ENCODE results near the gene NIBAN1.

Gene NIBAN1

DNA sequence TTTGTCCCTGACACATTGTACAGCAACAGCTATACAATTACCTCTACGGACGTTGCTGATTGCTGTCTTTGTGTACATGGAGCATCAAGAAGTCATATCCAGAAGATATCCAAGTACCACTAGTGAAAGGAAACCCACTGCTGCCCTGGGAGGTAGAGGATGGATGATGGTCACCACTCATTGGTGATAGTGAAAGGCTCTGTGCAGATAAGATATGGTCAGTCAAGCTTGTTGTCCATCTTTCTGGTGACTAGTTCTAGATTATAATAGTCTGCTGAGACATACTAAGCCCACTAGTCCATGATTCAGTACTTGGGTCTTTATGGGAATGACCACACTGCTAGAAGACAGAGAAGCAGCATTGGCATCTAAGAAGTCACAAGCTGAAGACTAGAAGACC is 30.3 kb downstream of the NIBAN1 start:
- DNase-seq: no peak

DNA sequence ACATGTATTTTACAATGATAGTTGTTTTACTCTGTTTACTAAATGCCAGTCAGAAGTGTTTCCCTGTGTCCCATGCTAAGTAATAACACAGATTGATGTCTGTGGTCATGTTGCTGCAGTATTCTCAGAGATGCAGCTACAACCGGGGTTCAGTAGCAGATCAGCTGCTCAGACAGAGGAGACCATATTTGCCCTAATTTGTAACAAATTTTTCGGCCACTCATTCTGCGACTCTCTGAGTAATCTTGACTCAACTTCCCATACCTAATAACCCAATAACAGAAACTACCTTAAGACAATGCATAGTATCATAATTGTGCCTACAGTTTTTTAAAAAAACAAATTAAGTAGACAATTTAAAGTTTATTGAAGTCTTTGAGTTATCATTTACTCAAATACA is 32.6 kb downstream of the NIBAN1 start:
- no peak for DNase-seq

DNA sequence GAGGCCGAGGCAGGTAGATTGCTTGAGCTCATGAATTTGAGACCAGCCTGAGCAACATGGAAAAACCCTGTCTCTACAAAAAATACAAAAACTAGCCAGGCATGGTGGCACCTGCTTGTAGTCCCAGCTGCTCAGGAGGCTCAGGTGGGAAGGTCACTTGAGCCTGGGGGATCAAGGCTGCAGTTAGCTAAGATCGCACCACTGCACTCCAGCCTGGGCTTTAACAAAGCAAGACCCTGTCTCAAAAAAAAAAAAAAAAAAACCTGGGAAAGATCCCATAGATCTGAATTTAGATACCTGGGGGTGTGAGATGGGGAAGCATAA is 32.9 kb downstream of the NIBAN1 start:
- no peak for DNase-seq

DNA sequence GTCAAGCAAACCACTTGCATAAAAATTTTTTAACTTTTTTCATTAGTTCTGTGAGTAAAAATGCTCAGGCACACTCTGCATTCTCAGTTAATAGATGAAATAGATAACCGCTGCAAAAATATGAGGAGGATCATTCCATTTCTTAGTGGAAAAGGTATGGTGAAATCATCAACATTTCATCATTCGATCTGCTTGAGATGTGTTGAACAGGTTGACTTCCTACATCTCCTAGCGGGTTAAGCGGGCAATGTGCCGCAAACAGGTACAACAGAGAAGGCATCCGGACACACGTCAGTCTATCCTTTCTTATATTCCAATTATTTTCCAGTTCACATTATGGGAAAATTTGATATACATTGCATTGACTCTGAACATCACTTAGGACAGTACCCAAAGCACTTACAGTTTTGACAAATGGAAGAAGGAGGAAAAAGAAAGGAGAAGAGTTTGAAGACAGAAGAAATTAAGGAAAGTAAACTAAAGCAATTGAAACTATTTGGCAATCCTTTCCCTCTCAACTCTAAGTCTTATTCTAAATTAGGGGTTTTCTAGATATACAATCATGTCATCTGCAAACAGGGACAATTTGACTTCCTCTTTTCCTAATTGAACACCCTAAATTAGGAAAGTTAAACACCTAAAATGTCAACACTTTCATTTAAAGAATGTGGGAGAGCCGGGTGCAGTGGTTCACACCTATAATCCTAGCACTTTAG is 33.5 kb downstream of the NIBAN1 start:
- no peak for DNase-seq

DNA sequence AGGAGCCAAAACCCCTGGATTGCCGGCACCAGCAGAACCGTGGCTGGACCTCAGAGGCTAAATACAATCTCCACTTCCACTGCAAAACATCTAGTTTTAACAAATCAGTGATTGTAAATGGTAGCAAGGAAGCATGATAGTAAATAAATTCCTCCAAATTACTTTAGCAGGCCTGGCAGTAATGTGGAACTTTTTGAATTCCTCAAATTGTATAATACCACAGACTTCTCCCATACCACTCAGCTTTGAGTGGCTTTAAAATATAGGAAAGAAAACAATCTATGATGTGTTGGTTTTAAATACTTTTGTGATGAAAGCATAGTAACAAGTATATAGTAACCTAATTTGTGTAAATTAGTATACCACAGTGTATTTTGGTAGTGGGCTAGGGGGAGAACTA is 34.1 kb downstream of the NIBAN1 start:
- no peak for DNase-seq

DNA sequence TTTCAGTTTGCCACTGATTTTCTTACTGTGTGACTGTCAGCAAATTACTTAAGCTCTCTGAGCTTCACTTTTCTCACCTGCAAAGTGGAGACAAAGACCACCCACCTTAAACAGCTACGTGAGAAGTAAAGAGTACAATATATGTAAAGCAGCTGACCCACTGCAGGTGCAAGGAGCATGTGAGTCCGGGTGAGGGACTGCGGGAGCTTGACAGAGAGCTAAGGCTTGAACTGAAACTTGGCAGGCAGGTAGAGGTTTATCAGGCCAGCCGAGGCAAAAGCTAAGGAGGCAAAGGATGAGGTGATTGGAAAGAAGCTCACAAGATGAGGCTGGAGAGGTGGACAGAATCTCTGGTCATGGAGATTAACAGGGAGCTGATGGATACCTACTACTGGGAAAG is 36.6 kb downstream of the NIBAN1 start:
- no peak for DNase-seq

DNA sequence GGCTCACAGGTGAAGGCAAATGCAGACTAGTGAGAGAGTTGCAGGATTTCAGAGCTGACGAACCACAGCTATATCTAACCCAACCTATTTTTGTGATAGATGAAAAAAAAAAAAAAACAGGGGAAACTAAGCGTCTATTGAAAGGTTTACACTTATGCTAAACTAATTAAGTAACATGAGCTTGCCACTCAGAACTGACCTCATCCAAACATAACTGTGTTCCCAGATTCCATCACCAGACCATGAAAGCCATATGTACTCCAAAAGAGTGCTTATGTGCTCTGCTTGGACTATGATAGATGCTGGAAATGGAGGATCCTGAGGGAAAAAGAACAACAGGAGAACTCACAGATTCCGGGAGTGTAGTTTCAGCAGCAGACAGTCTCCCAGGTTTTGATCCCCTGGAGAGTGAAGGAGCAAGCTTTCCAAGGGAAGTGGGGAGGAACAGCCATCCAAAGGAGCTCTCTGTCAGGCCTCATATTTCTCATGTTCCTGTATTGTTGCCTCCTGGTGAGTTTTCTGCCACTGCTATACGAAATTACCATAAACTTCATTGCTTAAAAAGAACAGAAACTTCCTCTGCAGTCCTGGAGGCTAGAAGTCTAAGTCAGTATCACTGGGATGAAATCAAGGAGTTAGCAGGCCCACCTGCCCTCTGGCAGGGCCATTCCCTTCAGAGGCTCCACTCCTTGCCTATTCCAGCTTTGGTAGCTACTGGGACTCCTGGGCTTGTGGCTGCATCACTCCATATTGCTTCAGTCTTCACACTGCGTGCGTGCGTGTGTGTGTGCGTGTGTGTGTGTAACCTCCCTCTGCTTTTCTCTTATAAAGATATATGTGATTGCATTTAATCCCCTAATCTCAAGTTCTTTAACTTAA is 38.1 kb downstream of the NIBAN1 start:
- no peak for DNase-seq

DNA sequence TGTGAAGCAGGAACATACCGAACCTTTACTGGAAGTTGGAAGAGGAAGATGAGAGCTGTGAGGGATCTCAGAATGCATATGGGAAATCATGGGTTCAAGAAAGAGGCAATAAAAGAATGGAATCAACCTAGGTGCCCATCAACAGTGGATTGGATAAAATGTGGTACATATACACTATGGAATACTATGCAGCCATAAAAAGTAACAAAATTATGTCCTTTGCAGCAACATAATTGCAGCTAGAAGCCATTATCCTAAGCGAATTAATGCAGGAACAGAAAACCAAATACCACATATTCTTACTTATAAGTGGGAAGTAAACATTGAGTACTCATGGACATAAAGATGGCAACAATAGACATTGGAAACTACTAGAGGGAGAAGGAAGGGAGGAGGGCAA is 40.4 kb downstream of the NIBAN1 start:
- DNase-seq: no peak

DNA sequence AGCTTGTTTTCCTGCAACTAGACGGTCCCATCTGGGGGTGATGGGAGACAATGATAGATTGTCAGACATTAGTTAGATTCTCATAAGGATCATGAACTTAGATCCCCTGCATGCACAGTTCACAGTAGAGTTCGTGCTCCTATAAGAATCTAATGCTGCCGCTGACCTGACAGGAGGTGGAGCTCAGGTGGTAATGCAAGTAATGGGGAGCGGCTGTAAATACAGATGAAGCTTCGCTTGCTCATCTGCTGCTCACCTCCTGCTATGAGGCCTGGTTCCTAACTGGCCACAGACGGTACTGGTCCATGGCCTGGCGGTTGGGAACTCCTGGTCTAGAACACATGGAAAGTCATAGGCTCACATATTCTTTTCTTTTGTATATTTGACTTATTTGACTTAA is 42.0 kb downstream of the NIBAN1 start:
- no peak for DNase-seq

DNA sequence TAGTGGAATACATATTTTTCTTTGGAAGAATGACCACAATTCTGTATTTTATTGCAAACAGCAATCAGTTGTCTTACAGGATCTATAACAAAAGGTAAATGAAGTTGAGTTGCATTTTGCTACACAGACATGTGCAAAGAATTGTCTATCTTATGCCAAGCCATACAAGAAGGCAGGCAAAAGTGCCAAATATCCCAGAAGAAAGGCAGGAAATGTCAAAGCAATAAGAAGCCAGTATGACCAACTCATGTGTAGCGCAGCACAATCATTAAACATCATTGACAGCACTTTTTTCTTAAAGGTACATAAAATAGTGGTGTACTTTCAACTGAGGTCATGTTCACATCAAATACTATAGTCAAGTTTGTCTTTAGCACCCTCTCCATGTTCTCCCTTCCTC is 42.7 kb downstream of the NIBAN1 start:
- no peak for DNase-seq

DNA sequence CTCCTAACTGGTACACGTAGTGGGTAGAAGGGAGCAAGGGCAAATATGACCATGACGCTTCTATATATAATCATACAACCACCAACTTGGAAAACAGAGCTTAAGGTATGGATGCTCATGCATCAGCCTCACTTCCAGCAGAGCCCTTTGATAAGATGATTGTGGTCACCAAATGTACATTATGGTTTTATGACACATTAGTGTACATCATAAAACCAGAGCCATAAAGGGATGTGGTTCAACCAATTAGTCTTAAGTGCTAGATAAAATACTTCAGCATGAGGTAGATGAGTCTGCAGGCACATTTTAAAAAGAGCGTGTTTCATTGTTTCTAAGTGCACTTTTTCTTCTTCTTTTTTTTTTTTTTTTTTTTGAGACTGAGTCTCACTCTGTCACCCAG is 43.7 kb downstream of the NIBAN1 start:
- no peak for DNase-seq

DNA sequence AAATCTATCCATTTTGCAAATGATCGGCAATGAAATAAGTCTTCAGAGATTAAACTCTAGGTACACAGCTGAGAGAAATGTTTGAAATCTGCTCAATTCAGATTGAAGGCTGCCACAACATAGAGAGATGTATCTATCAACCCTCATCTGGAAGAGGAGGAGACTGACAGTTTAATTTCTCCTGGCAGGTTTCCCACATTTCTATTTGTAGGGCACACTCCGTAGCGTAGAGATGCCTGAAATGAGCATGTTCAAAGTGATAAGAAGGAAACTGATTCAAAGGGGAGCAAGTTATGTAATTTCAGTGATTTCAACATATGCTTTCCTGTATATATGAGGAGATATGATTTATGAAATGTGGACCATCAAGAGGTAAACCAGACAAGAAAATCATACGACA is 44.1 kb downstream of the NIBAN1 start:
- no peak for DNase-seq

DNA sequence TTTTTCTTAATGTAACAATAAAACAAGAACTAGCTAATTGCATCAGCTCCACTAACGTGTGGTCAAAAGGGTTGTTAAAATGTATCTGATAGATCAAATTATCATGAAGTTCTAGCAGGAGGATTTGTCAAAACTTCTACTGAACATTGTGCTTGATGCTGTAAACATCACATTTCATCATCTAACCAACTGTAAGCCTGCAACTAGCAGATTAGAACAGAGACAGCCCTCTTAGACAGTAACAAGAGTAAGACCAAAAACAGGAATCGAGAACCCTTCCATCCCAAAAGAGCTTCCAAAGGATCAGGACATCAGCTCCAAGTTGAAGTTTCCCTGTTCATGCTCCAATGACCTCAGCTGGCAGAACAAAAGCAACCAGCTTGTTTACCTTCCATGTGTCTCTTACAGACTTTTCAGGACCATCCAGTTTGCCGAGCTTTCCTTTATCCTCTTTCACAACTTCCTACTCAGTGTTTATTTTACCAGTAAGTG is 44.6 kb downstream of the NIBAN1 start:
- no peak for DNase-seq

DNA sequence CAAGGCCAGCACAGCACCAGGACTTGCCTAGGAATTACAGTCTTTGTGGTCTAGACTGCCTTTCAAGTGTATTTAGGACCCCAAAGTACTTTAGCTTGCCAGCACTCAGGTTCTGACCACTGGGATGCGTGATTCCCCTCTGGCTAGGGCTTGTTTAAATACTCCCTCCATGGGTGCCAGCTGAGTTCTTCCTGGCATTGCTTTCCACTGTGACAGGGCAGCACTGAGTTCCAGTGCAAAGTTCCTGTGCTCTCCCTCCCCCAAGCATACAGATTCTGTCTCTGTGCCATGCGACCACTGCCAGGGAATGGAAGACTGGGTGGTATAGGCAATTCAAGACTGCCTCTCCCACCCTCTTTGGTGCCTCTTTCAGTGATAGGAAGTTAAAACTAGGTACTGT is 45.9 kb downstream of the NIBAN1 start:
- DNase-seq: no peak
